ENCODE measurements around the gene CCND3.

Gene CCND3

GRCh38 chr6:41927253-41927652 is 14.4 kb downstream of the CCND3 start:
- no peak for DNase-seq (ENCODE audit: low read depth, low spot score)
- no peak overlapping the region for H3K27ac ChIP-seq

GRCh38 chr6:41922154-41922553 is 19.5 kb downstream of the CCND3 start:
- DNase-seq (ENCODE audit: low read depth, low spot score), result no peak

GRCh38 chr6:41921712-41921998 is 20.0 kb downstream of the CCND3 start:
- DNase-seq (ENCODE audit: low read depth, low spot score), result no peak
- H3K27ac ChIP-seq, result peak overlapping the region; percentile 98

More at GRCh38 chr6:41922154-41922553, 19.5 kb downstream of the CCND3 start:
- no peak overlapping the region for H3K27ac ChIP-seq

- H3K27ac ChIP-seq, result peak within 1 kb of the TSS; percentile 98
- peak; percentile 83 for DNase-seq (ENCODE audit: low read depth, low spot score)
Observed at GRCh38 chr6:41920921-41921711, 20.5 kb downstream of the CCND3 start, which contains the start of the genes BYSL and MED20. TSS of gene BYSL (plus strand) at chr6:41921499. CDS start at chr6:41921563, 64 bp downstream. TSS of gene MED20 (minus strand) at chr6:41921139. CDS start at chr6:41921018, 121 bp downstream.

- peak overlapping the region; percentile 85 for H3K27ac ChIP-seq
- peak; percentile 60 for DNase-seq (ENCODE audit: low read depth, low spot score)
Observed at GRCh38 chr6:41917528-41917927, 24.1 kb downstream of the CCND3 start.

- H3K27ac ChIP-seq, result peak overlapping the region; percentile 23
- DNase-seq (ENCODE audit: low read depth, low spot score), result no peak
Observed at GRCh38 chr6:41914869-41915530, 26.6 kb downstream of the CCND3 start.

GRCh38 chr6:41914343-41914742 is 27.3 kb downstream of the CCND3 start:
- DNase-seq (ENCODE audit: low read depth, low spot score), result no peak
- no peak overlapping the region for H3K27ac ChIP-seq

- no peak overlapping the region for H3K27ac ChIP-seq
- no peak for DNase-seq (ENCODE audit: low read depth, low spot score)
Observed at GRCh38 chr6:41909727-41910126, 31.9 kb downstream of the CCND3 start.

GRCh38 chr6:41901882-41902519 is 39.6 kb downstream of the CCND3 start:
- DNase-seq (ENCODE audit: low read depth, low spot score), result no peak
- no peak overlapping the region for H3K27ac ChIP-seq

GRCh38 chr6:41900861-41901260 is 40.7 kb downstream of the CCND3 start:
- no peak overlapping the region for H3K27ac ChIP-seq
- DNase-seq (ENCODE audit: low read depth, low spot score), result no peak

- no peak for DNase-seq (ENCODE audit: low read depth, low spot score)
- peak overlapping the region; percentile 58 for H3K27ac ChIP-seq
Observed at GRCh38 chr6:41896281-41896680, 45.3 kb downstream of the CCND3 start.

- peak within 1 kb of the TSS; percentile 58 for H3K27ac ChIP-seq
- no peak for DNase-seq (ENCODE audit: low read depth, low spot score)
Observed at GRCh38 chr6:41895300-41896233, 46.0 kb downstream of the CCND3 start, which contains the start of gene USP49. TSS of gene USP49 (minus strand) at chr6:41895375. CDS start at chr6:41806983, 88,392 bp downstream.

GRCh38 chr6:41894366-41895299 is 47.0 kb downstream of the CCND3 start:
- peak overlapping the region; percentile 58 for H3K27ac ChIP-seq
- no peak for DNase-seq (ENCODE audit: low read depth, low spot score)

GRCh38 chr6:41892921-41893564 is 48.6 kb downstream of the CCND3 start:
- DNase-seq (ENCODE audit: low read depth, low spot score), result no peak
- H3K27ac ChIP-seq, result no peak overlapping the region

- DNase-seq (ENCODE audit: low read depth, low spot score), result no peak
- no peak overlapping the region for H3K27ac ChIP-seq
Observed at GRCh38 chr6:41887331-41887751, 54.3 kb downstream of the CCND3 start.

- no peak overlapping the region for H3K27ac ChIP-seq
- no peak for DNase-seq (ENCODE audit: low read depth, low spot score)
Observed at GRCh38 chr6:41885930-41886329, 55.7 kb downstream of the CCND3 start.

GRCh38 chr6:41884957-41885356 is 56.7 kb downstream of the CCND3 start:
- no peak overlapping the region for H3K27ac ChIP-seq
- DNase-seq (ENCODE audit: low read depth, low spot score), result no peak

Data from epithelial cell of prostate (primary cell).